ENCODE results near the gene KRTAP5-9.

DNA sequence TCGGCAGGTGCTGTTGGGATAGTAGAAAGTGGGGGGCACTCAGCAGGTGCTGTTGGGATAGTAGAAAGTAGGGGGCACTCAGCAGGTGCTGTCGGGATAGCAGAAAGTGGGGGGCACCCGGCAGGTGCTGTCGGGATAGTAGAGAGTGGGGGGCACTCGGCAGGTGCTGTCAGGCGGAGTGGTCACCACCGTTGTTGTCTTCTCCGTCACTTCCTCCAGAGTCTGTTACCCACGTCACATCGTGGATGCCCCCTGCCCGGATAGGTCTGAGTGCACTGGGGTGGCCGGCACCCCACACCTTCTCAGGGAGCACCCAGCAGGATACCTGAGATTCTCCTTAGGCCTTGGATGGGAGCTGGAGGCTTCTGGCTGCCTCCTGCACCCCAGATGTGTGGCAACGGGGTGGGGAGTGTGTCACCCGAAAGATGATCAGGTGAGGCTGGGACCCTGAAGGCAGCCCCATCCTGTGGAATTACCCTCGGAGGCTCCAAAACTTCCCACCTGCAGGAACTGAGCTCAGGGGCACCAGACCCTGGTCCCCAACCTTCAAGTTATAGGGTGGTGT is 45.3 kb upstream of the KRTAP5-9 start:
- TF ChIP-seq, protein P1, sequence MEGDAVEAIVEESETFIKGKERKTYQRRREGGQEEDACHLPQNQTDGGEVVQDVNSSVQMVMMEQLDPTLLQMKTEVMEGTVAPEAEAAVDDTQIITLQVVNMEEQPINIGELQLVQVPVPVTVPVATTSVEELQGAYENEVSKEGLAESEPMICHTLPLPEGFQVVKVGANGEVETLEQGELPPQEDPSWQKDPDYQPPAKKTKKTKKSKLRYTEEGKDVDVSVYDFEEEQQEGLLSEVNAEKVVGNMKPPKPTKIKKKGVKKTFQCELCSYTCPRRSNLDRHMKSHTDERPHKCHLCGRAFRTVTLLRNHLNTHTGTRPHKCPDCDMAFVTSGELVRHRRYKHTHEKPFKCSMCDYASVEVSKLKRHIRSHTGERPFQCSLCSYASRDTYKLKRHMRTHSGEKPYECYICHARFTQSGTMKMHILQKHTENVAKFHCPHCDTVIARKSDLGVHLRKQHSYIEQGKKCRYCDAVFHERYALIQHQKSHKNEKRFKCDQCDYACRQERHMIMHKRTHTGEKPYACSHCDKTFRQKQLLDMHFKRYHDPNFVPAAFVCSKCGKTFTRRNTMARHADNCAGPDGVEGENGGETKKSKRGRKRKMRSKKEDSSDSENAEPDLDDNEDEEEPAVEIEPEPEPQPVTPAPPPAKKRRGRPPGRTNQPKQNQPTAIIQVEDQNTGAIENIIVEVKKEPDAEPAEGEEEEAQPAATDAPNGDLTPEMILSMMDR (IDR thresholded peaks at IDR 0.05; ENCODE audit: poor library complexity), result no peak
- TF ChIP-seq EZH2phosphoT487 (IDR thresholded peaks at IDR 0.05; ENCODE audit: low read depth, severe bottlenecking, unreplicated experiment), result no peak

All from hepatocyte (in vitro differentiated cells).